Coronary artery (tissue), 2 donors: Measurements from ENCODE around the gene TANGO6.

Experiments
- DNase-seq: peaks from one replicate; pipeline ENCODE4 v3.0.0-alpha.2; 2017; ENCODE audit warnings: low spot score
- H3K27ac ChIP-seq, 2 donors: fragments of 200-600 bp; sonication (generic); one replicate each; pipeline ENCODE4 v1.5.1; 2016 to 2019
- H3K4me3 ChIP-seq: fragments of 200-600 bp; sonication (generic); 2 replicates; pipeline ENCODE4 v1.5.1; 2016; ENCODE audit warnings: mild to moderate bottlenecking, moderate library complexity
- CTCF ChIP-seq: fragments of 200-600 bp; sonication (generic); IDR thresholded peaks from one replicate; pipeline ENCODE4 v1.5.1; 2019; ENCODE audit warnings: antibody characterized with exemption

Gene TANGO6

GRCh38 chr16:69029121-69029520, 185.8 kb downstream of the TANGO6 start:
- Histone ChIP-seq H3K27ac (no peak overlapping the region), H3K4me3 (no peak overlapping the region)
- DNase-seq = no peak
- no peak for TF ChIP-seq CTCF

GRCh38 chr16:69031877-69032301, 188.6 kb downstream of the TANGO6 start:
- no peak overlapping the region for H3K27ac ChIP-seq
- no peak overlapping the region for H3K4me3 ChIP-seq
- DNase-seq = no peak
- TF ChIP-seq CTCF = no peak

- TF ChIP-seq CTCF = no peak
- no peak for DNase-seq
- H3K4me3 ChIP-seq = no peak overlapping the region
- no peak overlapping the region for H3K27ac ChIP-seq
Measured at GRCh38 chr16:69033151-69033949, 190.0 kb downstream of the TANGO6 start.

GRCh38 chr16:69035375-69035774, 192.0 kb downstream of the TANGO6 start:
- Histone ChIP-seq H3K4me3 (no peak overlapping the region), H3K27ac (no peak overlapping the region)
- no peak for DNase-seq
- TF ChIP-seq CTCF = no peak

GRCh38 chr16:69036399-69037091, 193.2 kb downstream of the TANGO6 start:
- H3K27ac ChIP-seq = no peak overlapping the region
- no peak for DNase-seq
- no peak for TF ChIP-seq CTCF
- no peak overlapping the region for H3K4me3 ChIP-seq

GRCh38 chr16:69037373-69038160, 194.2 kb downstream of the TANGO6 start:
- no peak for DNase-seq
- H3K4me3 ChIP-seq = no peak overlapping the region
- TF ChIP-seq CTCF = no peak
- H3K27ac ChIP-seq = no peak overlapping the region
